GM21529 (cell line): ENCODE results near the gene CNOT6.

Experiments used
- ATAC-seq: cut with Tn5 transposase; IDR thresholded peaks from one replicate; pipeline ENCODE4 v1.9.1; 2021; ENCODE audit not compliant: unreplicated experiment

The CNOT6 gene

GRCh38 chr5:180558232-180558631, 64.1 kb downstream of the CNOT6 start:
- ATAC-seq, result no peak

GRCh38 chr5:180563994-180564393, 69.8 kb downstream of the CNOT6 start:
- no peak for ATAC-seq

GRCh38 chr5:180568914-180569313, 74.7 kb downstream of the CNOT6 start:
- no peak for ATAC-seq

- ATAC-seq, result no peak
Observed at GRCh38 chr5:180575571-180575970, 81.4 kb downstream of the CNOT6 start.

GRCh38 chr5:180580681-180581080, 86.5 kb downstream of the CNOT6 start:
- no peak for ATAC-seq

- ATAC-seq, result no peak
Observed at GRCh38 chr5:180583738-180584137, 89.6 kb downstream of the CNOT6 start.

- ATAC-seq, result no peak
Observed at GRCh38 chr5:180586204-180586603, 92.0 kb downstream of the CNOT6 start.

GRCh38 chr5:180586870-180587269, 92.7 kb downstream of the CNOT6 start:
- no peak for ATAC-seq

GRCh38 chr5:180589771-180590542, 95.8 kb downstream of the CNOT6 start:
- ATAC-seq, result no peak

- ATAC-seq, result no peak
Observed at GRCh38 chr5:180590543-180591310, 96.5 kb downstream of the CNOT6 start.

- no peak for ATAC-seq
Observed at GRCh38 chr5:180591311-180591887, 97.2 kb downstream of the CNOT6 start, which contains the start of gene SCGB3A1. Gene SCGB3A1, minus strand, starts transcription at chr5:180591499. Its CDS starts 37 bp downstream, at chr5:180591462.

- no peak for ATAC-seq
Observed at GRCh38 chr5:180592176-180592575, 98.0 kb downstream of the CNOT6 start.

GRCh38 chr5:180593446-180594206, 99.4 kb downstream of the CNOT6 start:
- ATAC-seq, result no peak

- no peak for ATAC-seq
Observed at GRCh38 chr5:180594311-180595045, 100.3 kb downstream of the CNOT6 start.

GRCh38 chr5:180595046-180595379, 100.8 kb downstream of the CNOT6 start:
- no peak for ATAC-seq

GRCh38 chr5:180595381-180596114, 101.4 kb downstream of the CNOT6 start:
- ATAC-seq, result no peak

GRCh38 chr5:180596115-180596667, 102.0 kb downstream of the CNOT6 start:
- no peak for ATAC-seq

GRCh38 chr5:180596668-180597231, 102.6 kb downstream of the CNOT6 start:
- no peak for ATAC-seq

- no peak for ATAC-seq
Observed at GRCh38 chr5:180598316-180598701, 104.1 kb downstream of the CNOT6 start.
